ENCODE measurements around the gene NET1.

Gene NET1

GRCh38 chr10:5498791-5499492 is 86.6 kb downstream of the NET1 start:
- no peak for DNase-seq

GRCh38 chr10:5499493-5500140 is 87.3 kb downstream of the NET1 start, which contains the start of gene CALML5:
Gene CALML5, minus strand, starts transcription at chr10:5499570. Its CDS starts 132 bp downstream, at chr10:5499438.
- no peak for DNase-seq

GRCh38 chr10:5500162-5500670 is 87.9 kb downstream of the NET1 start:
- no peak for DNase-seq

GRCh38 chr10:5500910-5501309 is 88.6 kb downstream of the NET1 start:
- no peak for DNase-seq

DNA sequence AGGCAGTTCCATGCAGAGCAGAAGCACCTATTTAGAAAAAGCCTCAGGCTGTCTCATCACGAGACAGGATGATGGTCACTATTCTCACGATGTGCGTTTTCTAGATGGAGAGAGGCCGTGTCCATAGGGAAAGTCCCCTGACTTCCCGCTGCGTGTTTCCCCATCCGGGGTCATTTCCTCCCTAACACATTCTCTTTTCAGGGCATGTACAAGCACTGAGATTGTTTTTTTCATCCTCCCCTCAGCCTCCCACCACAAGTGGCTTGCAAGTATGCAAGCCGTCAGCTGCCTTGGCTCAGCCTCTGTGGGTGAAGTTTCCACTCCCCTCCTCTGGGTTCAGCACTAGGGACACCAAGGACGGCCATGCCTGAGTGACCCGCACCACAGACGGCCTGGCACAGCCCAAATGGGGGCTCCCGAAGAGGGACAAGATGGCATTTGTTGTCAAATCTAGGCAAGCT is 89.7 kb downstream of the NET1 start:
- DNase-seq = no peak

DNA sequence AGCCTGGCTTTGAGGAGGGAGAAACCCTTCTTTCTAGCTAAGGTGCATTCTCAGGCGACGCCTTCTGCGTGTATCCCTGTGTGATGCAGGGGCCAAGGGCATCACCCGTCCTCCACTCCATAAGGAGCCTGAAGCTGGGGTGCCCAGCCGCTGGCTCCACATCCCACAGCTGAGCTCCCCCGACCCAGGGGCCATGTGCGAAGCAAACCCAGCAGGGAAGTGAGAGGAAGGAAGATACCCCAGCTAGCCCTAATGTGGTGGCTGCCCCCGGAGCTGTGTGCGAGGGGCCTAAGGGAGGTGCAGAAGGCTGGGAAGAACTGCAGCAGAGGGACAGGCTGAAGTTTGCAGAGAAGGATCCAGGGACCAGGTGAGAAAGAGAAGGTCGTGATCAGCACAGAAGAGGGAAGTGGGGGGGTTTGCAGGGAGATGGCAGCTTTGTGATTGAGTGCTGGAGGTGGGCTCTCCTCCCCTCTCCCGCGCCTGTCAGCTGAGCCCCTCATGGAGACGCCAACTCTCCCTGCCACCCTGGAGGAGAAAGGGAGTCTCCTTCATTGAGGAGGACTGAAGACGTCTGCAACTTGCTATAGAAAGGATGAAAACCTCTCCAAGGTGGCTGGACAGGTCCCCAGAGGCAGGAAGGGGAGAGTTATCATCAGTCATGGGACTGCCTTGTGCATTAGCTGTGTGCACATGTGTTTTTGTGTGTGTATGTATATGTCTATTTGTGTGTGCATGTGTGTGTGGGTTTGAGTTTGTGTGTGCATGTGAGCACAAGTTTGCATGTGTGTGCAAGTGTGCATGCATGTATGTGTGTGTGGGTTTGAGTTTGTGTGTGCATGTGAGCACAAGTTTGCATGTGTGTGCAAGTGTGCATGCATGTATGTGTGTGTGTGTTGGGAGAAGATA is 90.5 kb downstream of the NET1 start:
- DNase-seq = no peak

DNA sequence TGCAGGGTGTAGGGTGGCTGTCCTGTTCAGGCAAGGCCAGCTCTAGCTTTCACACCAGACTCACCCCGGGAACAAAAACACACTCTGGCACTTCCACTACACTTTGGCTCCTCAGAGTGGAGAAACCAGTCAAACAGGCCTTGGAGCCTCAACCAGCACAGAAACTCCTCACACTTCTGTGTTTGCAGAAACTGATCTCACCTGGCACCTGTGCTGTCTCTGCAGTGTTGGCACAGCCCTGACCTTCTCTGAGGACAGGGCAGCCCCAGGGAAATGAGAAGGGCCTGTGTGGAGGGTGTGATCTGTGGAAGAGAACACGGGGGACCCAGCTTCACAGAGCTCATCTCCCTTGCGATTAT is 91.1 kb downstream of the NET1 start:
- no peak for DNase-seq

DNA sequence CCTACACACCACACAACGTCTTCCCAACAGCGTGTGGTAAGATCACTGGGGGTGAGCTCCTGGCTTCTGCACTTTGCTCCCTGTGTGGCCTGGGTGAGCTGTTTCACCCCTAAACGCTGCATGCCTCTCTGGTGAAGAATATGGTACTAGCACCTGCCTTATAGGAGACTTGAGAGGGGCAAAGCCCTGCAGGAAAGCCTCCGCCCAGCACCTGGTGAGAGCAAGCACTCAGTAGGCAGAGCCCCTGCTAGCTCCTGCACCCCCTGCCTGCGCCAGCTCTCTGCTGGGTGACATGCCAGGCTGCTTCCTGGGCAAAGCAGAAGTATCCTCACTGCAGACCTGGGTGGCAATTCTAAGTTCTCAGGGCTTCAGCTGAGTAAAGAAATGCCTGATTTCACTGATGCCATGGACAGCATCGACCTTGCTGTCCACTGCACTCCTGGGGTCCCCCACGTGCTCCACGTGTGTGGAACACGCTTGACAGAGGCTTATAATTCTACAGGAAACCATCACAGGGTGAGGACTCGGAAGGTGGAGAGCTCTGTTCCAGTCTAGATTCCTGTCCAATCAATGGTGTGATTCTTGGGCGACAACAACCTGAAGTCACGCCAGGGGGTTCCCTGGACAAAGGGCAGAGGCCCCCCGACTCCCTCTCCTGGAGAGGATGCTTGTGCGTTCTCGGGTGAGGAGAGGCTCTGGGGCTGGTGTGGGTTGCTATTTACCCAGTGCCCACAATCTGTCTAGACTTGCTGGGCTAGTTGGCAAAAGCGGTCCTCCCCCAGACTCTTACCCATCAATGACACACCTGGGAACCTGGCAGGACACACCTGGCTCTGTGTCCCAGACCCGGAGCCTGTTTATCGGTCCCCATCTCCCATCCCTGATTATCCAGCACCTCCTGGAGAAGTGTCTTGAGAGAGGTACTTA is 92.1 kb downstream of the NET1 start:
- no peak for DNase-seq

GRCh38 chr10:5506246-5506645 is 93.9 kb downstream of the NET1 start:
- DNase-seq = no peak

- DNase-seq = no peak
Observed at GRCh38 chr10:5506751-5507648, 94.6 kb downstream of the NET1 start.

DNA sequence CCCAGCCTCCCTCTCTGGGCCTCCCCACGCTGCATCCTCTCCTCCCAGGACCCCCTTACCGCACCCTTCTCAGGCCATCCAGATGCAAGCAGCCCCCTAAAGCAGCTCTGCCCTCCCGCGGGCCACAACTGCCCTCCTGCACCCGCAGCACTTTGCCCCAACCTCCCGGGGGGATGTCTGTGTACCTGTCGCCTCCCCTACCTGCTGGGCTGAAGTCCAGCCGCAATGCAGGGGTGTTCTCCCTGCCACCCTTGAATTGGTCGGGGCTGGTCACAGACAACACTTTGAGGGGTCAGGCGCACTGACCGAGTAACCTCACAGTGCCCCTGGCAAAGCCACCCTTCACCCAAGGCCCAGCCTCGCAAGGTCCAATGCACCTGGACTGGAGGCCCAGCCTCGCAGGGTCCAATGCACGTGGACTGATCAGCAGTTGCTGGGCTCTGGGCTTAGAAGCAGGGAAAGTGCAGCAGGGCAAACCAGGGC is 95.3 kb downstream of the NET1 start:
- no peak for DNase-seq

DNA sequence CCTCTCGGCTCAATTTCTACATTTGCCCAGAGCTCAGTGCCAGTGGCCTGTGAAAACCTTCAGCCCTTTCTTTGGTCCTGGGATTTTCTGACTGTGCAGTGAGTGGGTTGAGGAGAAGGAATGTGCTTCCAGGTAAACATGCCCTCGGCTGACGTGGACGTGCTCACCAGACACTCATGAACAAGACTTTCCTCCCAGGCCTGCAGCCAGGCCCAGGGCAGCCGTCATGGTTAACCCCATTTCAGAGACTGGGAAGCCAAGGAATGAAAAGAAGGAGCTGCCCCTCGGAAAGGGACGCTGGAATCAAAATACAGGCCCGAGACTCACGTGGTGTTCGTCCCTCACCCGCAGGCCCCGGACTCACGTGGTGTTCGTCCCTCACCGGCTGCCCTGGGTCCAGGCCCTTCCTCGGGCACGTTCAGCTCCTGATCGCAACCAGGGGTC is 95.8 kb downstream of the NET1 start:
- DNase-seq = no peak

Data from nucleus accumbens (tissue), 56 donors.